ENCODE data around the gene NF1. TPM values are rescaled to one million over a fixed set of nuclear protein-coding genes. Genes with fewer than 3 reads are reported as not detected.

NF1 gene
- total and polyA plus RNA-seq, 11 donors: 6.8 to 82.0 (median 51.4) TPM

DNA sequence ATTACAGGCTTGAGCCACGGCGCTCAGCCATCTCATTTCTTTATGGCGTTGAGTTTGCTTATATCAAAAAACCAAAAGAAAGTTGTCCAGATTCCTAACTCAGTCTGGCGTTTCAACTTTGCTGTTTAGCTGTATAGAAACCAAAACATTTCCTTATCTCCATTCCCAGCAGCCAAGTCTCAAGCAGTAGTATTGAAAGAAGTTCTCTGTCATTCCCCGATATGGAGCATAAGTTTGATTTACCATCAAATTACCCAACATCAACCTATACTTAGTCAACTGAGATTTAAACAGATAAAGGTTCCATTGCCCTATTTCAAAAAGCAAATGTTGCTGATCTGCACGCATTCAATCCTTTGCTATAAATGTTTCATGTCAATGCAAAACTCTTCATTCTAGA, 269.2 kb downstream of the NF1 start:
- TF ChIP-seq, protein P1, sequence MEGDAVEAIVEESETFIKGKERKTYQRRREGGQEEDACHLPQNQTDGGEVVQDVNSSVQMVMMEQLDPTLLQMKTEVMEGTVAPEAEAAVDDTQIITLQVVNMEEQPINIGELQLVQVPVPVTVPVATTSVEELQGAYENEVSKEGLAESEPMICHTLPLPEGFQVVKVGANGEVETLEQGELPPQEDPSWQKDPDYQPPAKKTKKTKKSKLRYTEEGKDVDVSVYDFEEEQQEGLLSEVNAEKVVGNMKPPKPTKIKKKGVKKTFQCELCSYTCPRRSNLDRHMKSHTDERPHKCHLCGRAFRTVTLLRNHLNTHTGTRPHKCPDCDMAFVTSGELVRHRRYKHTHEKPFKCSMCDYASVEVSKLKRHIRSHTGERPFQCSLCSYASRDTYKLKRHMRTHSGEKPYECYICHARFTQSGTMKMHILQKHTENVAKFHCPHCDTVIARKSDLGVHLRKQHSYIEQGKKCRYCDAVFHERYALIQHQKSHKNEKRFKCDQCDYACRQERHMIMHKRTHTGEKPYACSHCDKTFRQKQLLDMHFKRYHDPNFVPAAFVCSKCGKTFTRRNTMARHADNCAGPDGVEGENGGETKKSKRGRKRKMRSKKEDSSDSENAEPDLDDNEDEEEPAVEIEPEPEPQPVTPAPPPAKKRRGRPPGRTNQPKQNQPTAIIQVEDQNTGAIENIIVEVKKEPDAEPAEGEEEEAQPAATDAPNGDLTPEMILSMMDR (IDR thresholded peaks at IDR 0.05): no peak
- no peak for TF ChIP-seq POLR2A (IDR thresholded peaks at IDR 0.05)
- no peak overlapping the region for H3K4me3 ChIP-seq
- no peaks in the 10 kb centered on the region for H3K27me3 ChIP-seq
- H3K4me1 ChIP-seq: no peaks in the 10 kb centered on the region
- no peaks in the 10 kb centered on the region for H3K9me3 ChIP-seq
- DNase-seq (no peak), ATAC-seq (no peak)
- peaks cover 0 to 90% (median 57%) of the 10 kb centered on the region in 9 donors for H3K36me3 ChIP-seq
- no peak overlapping the region for H3K27ac ChIP-seq
- intact Hi-C loops (cut with DNase I): no loop called here
- WGBS, 4 donors: 96 to 98% (median 96%) methylated on average over 6 of the region's 6 CpGs

DNA sequence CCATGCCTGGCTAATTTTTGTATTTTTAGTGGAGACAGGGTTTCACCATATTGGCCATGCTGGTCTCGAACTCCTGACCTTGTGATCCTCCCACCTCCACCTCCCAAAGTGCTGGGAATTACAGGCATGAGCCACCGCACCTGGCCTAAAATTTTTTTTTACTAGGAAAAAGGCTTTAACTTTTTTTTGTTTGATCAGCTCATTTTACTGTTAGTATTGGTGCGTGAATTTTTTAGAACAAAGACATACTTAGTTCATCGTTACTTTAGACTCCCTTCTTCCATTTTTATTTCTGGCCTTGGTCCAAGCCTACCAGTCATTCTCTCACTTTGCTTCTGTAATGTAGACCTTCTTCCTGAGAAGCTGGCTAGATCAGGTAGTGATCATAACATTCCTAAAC, 271.3 kb downstream of the NF1 start:
- no peak for DNase-seq
- TF ChIP-seq POLR2A (IDR thresholded peaks at IDR 0.05): no peak
- TF ChIP-seq, protein P1 (IDR thresholded peaks at IDR 0.05): no peak
- Histone ChIP-seq H3K9me3 (no peaks in the 10 kb centered on the region), H3K36me3 (peaks cover 0 to 90% (median 41%) of the 10 kb centered on the region in 9 donors), H3K4me1 (peaks cover 0 to 8% (median 0%) of the 10 kb centered on the region in 12 donors), H3K27ac (no peak overlapping the region), H3K27me3 (no peaks in the 10 kb centered on the region), H3K4me3 (no peak overlapping the region)
- WGBS, 4 donors: 96 to 97% (median 96%) methylated on average over 4 of the region's 4 CpGs
- no peak for ATAC-seq
- intact Hi-C loops (cut with DNase I): no loop called here

DNA sequence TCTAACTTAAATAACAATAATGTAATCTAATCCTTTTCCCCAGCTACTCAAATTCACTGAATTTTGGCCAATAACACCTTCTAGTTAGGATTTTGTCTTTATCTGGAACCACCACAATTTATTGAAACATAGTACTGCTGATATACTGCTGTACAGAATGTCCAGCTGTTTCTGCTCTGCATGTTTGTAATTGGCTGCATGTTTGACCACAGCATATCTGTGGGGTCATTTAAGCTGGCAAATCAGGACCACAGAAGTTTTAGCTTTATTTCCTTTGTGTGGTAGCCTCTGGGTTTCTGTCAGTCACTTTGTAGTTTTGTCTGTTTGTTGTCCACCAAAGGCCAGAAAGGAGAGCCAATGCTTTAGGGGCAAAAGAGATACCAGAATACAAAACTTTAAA, 274.5 kb downstream of the NF1 start:
- DNase-seq: no peak
- no peak for ATAC-seq
- no peaks in the 10 kb centered on the region for H3K9me3 ChIP-seq
- intact Hi-C loops (cut with DNase I): no loop called here
- peaks cover 0 to 35% (median 1%) of the 10 kb centered on the region in 12 donors for H3K4me1 ChIP-seq
- TF ChIP-seq, protein P1 (IDR thresholded peaks at IDR 0.05): no peak
- no peak for TF ChIP-seq POLR2A (IDR thresholded peaks at IDR 0.05)
- no peaks in the 10 kb centered on the region for H3K27me3 ChIP-seq
- no peak overlapping the region for H3K27ac ChIP-seq
- no peak overlapping the region for H3K4me3 ChIP-seq
- H3K36me3 ChIP-seq: peaks cover 0 to 73% (median 26%) of the 10 kb centered on the region in 9 donors

DNA sequence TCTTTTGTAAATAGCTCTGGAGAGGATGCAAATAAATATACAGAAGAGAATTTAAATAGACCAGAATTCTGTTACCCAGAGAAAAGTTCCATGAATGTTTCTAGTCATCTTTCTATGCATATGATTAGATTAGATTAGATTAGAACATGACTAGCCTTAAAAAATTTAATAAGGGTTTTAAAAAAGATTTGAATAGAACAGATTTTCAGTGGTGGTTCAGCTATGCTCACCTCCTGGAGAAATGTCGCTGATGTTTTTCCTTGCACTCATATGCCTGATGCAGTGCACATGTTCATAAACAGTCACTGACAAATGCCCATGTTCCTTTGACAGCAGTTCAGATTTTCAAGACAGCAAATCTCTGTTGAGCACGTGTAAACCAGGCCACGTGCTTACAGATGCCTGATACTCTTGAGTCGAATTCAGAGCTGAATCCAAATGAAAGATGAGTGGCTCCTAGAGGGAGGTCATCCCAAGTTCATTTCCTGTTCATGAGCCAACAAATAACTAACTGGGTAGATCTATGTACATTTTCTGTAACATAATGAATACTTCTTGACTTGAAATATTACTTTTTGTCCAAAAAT, 276.8 kb downstream of the NF1 start:
- TF ChIP-seq POLR2A (IDR thresholded peaks at IDR 0.05): no peak
- TF ChIP-seq, protein P1 (IDR thresholded peaks at IDR 0.05): no peak
- no peak for DNase-seq
- Histone ChIP-seq H3K9me3 (no peaks in the 10 kb centered on the region), H3K36me3 (peaks cover 0 to 77% (median 35%) of the 10 kb centered on the region in 9 donors), H3K4me1 (peaks cover 0 to 35% (median 1%) of the 10 kb centered on the region in 12 donors), H3K27me3 (no peaks in the 10 kb centered on the region), H3K4me3 (no peak overlapping the region), H3K27ac (no peak overlapping the region)
- ATAC-seq: no peak
- 21 to 24% (median 22%) methylated on average over 4 of the region's 4 CpGs for WGBS, 4 donors
- intact Hi-C loops (cut with DNase I): no loop called here

Data from heart left ventricle (tissue), 16 donors.